DND-41 (cell line): ENCODE results near the gene GRIN2A.

ENCODE experiments used
- EZH2 ChIP-seq: IDR thresholded peaks from 3 replicates; pipeline ENCODE4 v1.6.1; 2012; ENCODE audit warnings: borderline replicate concordance, low read depth, mild to moderate bottlenecking, moderate library complexity, low read length, inconsistent platforms; ENCODE audit not compliant: severe bottlenecking
- TF ChIP-seq, protein P1 (sequence below): IDR thresholded peaks from 2 replicates; pipeline ENCODE4 v1.5.1; 2012; ENCODE audit warnings: borderline replicate concordance, low read length, moderate library complexity, mild to moderate bottlenecking; ENCODE audit not compliant: poor library complexity, severe bottlenecking; ENCODE audit errors: extremely low read depth

GRCh38 chr16:10225653-10226052 lies 43.4 kb upstream of the GRIN2A start:
- TF ChIP-seq, protein P1, sequence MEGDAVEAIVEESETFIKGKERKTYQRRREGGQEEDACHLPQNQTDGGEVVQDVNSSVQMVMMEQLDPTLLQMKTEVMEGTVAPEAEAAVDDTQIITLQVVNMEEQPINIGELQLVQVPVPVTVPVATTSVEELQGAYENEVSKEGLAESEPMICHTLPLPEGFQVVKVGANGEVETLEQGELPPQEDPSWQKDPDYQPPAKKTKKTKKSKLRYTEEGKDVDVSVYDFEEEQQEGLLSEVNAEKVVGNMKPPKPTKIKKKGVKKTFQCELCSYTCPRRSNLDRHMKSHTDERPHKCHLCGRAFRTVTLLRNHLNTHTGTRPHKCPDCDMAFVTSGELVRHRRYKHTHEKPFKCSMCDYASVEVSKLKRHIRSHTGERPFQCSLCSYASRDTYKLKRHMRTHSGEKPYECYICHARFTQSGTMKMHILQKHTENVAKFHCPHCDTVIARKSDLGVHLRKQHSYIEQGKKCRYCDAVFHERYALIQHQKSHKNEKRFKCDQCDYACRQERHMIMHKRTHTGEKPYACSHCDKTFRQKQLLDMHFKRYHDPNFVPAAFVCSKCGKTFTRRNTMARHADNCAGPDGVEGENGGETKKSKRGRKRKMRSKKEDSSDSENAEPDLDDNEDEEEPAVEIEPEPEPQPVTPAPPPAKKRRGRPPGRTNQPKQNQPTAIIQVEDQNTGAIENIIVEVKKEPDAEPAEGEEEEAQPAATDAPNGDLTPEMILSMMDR, result no peak
- no peak for TF ChIP-seq EZH2
